Measurements from ENCODE around the gene ARFIP2.
"Not testable (repeated sequence)": the region's sequence is repeated elsewhere in the genome, so short reads cannot be mapped to it uniquely, and the experiment has no call there.

Gene ARFIP2

GRCh38 chr11:6481012-6481923 is at the start of gene ARFIP2, which contains the start of gene TIMM10B:
TSS of gene ARFIP2 (minus strand) at chr11:6481331. CDS start at chr11:6480421, 910 bp downstream.
TSS of gene TIMM10B (plus strand) at chr11:6481501. CDS start at chr11:6481517, 16 bp downstream.
- peak; percentile 97 for DNase-seq (ENCODE audit: low spot score)

- DNase-seq (ENCODE audit: low spot score): no peak
Measured at GRCh38 chr11:6530848-6531247, 49.7 kb upstream of the ARFIP2 start.

- no peak for DNase-seq (ENCODE audit: low spot score)
Measured at GRCh38 chr11:6529266-6529665, 48.1 kb upstream of the ARFIP2 start.

- no peak for DNase-seq (ENCODE audit: low spot score)
Measured at GRCh38 chr11:6526411-6527135, 45.4 kb upstream of the ARFIP2 start.

GRCh38 chr11:6523253-6523652 is 42.1 kb upstream of the ARFIP2 start:
- DNase-seq (ENCODE audit: low spot score): no peak

- DNase-seq (ENCODE audit: low spot score): not testable (repeated sequence)
Measured at GRCh38 chr11:6521946-6522345, 40.8 kb upstream of the ARFIP2 start.

- no peak for DNase-seq (ENCODE audit: low spot score)
Measured at GRCh38 chr11:6520265-6520664, 39.1 kb upstream of the ARFIP2 start.

GRCh38 chr11:6516865-6517264 is 35.7 kb upstream of the ARFIP2 start:
- DNase-seq (ENCODE audit: low spot score): no peak

GRCh38 chr11:6505577-6506240 is 24.6 kb upstream of the ARFIP2 start:
- DNase-seq (ENCODE audit: low spot score): peak; percentile 44

GRCh38 chr11:6504166-6504565 is 23.0 kb upstream of the ARFIP2 start:
- no peak for DNase-seq (ENCODE audit: low spot score)

- DNase-seq (ENCODE audit: low spot score): no peak
Measured at GRCh38 chr11:6502382-6502781, 21.3 kb upstream of the ARFIP2 start.

GRCh38 chr11:6498544-6498943 is 17.4 kb upstream of the ARFIP2 start:
- no peak for DNase-seq (ENCODE audit: low spot score)

- DNase-seq (ENCODE audit: low spot score): peak; percentile 40
Measured at GRCh38 chr11:6498121-6498520, 17.0 kb upstream of the ARFIP2 start.

- peak; percentile 44 for DNase-seq (ENCODE audit: low spot score)
Measured at GRCh38 chr11:6497069-6497839, 16.1 kb upstream of the ARFIP2 start, which contains the start of gene DNHD1. TSS of gene DNHD1 (plus strand) at chr11:6497280. CDS start at chr11:6498216, 936 bp downstream.

GRCh38 chr11:6489306-6489705 is 8.2 kb upstream of the ARFIP2 start:
- no peak for DNase-seq (ENCODE audit: low spot score)

GRCh38 chr11:6488821-6489220 is 7.7 kb upstream of the ARFIP2 start:
- DNase-seq (ENCODE audit: low spot score): no peak

GRCh38 chr11:6488342-6488741 is 7.2 kb upstream of the ARFIP2 start:
- DNase-seq (ENCODE audit: low spot score): no peak

- no peak for DNase-seq (ENCODE audit: low spot score)
Measured at GRCh38 chr11:6486938-6487337, 5.8 kb upstream of the ARFIP2 start.

- DNase-seq (ENCODE audit: low spot score): no peak
Measured at GRCh38 chr11:6486256-6486655, 5.1 kb upstream of the ARFIP2 start.

- no peak for DNase-seq (ENCODE audit: low spot score)
Measured at GRCh38 chr11:6485661-6486060, 4.5 kb upstream of the ARFIP2 start.

GRCh38 chr11:6483015-6483414 is 1.9 kb upstream of the ARFIP2 start:
- DNase-seq (ENCODE audit: low spot score): no peak

GRCh38 chr11:6482441-6482840 is 1.3 kb upstream of the ARFIP2 start:
- DNase-seq (ENCODE audit: low spot score): no peak

All from AG08396 (cell line).